Measurements from ENCODE around the gene ROPN1B. TPM values are rescaled to one million over a fixed set of nuclear protein-coding genes. Genes with fewer than 3 reads are reported as not detected.

The ROPN1B gene
- total and polyA plus RNA-seq, 2 experiments from 2014 or later, result not detected

DNA sequence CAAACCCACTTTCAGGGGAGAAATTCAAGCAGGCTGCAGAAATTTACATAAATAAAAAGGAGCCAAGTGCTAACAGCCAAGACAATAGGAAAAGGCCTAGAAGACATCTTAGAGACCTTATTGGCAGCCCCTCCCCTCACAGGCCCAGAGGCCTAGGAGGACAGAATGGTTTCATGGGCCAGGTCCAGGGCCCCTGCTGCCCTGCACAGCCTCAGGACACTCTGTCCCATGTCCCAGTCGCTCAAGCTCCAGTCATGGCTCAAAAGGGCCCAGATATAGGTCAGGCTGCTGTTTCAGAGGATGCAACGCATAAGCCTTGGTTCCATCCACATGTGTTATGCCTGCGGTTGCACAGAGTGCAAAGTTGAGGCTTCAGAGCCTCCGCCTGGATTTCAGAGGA lies 59.1 kb downstream of the ROPN1B start:
- DNase-seq (ENCODE audit: low spot score) (no peak), ATAC-seq (no peak)
- H3K4me3 ChIP-seq, result no peak overlapping the region
- Mint-ChIP-seq H3K27ac (no peak overlapping the region), H3K4me1 (peaks cover 13% of the 10 kb centered on the region), H3K9me3 (peaks cover 36% of the 10 kb centered on the region), H3K36me3 (ENCODE audit: low read depth) (peaks cover 44% of the 10 kb centered on the region), H3K27me3 (ENCODE audit: insufficient read depth, low read depth, poor library complexity) (peaks cover 14% of the 10 kb centered on the region), H3K4me3 (no peak overlapping the region)
- no peaks in the 10 kb centered on the region for H3K27me3 ChIP-seq (ENCODE audit: insufficient read depth)
- H3F3A ChIP-seq (replicated peaks; ENCODE audit: low read depth), result no peaks in the 10 kb centered on the region
- peaks cover 9% of the 10 kb centered on the region for H3K36me3 ChIP-seq (ENCODE audit: insufficient read depth)
- H4K20me1 ChIP-seq (replicated peaks; ENCODE audit: insufficient read depth), result no peaks in the 10 kb centered on the region
- no peaks in the 10 kb centered on the region; the same call in 1 of the 2 replicates for H3K9me2 ChIP-seq (ENCODE audit: insufficient read depth)
- no peak overlapping the region for H2AFZ ChIP-seq
- no peaks in the 10 kb centered on the region for H3K79me2 ChIP-seq (replicated peaks; ENCODE audit: insufficient read depth)
- no peak overlapping the region for H3K4me2 ChIP-seq
- TF ChIP-seq, protein P1, sequence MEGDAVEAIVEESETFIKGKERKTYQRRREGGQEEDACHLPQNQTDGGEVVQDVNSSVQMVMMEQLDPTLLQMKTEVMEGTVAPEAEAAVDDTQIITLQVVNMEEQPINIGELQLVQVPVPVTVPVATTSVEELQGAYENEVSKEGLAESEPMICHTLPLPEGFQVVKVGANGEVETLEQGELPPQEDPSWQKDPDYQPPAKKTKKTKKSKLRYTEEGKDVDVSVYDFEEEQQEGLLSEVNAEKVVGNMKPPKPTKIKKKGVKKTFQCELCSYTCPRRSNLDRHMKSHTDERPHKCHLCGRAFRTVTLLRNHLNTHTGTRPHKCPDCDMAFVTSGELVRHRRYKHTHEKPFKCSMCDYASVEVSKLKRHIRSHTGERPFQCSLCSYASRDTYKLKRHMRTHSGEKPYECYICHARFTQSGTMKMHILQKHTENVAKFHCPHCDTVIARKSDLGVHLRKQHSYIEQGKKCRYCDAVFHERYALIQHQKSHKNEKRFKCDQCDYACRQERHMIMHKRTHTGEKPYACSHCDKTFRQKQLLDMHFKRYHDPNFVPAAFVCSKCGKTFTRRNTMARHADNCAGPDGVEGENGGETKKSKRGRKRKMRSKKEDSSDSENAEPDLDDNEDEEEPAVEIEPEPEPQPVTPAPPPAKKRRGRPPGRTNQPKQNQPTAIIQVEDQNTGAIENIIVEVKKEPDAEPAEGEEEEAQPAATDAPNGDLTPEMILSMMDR (conservative IDR thresholded peaks at IDR 0.05; ENCODE audit: low read depth in 2 of 2), result no peak
- TF ChIP-seq, protein P2, sequence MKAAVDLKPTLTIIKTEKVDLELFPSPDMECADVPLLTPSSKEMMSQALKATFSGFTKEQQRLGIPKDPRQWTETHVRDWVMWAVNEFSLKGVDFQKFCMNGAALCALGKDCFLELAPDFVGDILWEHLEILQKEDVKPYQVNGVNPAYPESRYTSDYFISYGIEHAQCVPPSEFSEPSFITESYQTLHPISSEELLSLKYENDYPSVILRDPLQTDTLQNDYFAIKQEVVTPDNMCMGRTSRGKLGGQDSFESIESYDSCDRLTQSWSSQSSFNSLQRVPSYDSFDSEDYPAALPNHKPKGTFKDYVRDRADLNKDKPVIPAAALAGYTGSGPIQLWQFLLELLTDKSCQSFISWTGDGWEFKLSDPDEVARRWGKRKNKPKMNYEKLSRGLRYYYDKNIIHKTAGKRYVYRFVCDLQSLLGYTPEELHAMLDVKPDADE (IDR thresholded peaks at IDR 0.05), result no peak
- TF ChIP-seq, protein P3, sequence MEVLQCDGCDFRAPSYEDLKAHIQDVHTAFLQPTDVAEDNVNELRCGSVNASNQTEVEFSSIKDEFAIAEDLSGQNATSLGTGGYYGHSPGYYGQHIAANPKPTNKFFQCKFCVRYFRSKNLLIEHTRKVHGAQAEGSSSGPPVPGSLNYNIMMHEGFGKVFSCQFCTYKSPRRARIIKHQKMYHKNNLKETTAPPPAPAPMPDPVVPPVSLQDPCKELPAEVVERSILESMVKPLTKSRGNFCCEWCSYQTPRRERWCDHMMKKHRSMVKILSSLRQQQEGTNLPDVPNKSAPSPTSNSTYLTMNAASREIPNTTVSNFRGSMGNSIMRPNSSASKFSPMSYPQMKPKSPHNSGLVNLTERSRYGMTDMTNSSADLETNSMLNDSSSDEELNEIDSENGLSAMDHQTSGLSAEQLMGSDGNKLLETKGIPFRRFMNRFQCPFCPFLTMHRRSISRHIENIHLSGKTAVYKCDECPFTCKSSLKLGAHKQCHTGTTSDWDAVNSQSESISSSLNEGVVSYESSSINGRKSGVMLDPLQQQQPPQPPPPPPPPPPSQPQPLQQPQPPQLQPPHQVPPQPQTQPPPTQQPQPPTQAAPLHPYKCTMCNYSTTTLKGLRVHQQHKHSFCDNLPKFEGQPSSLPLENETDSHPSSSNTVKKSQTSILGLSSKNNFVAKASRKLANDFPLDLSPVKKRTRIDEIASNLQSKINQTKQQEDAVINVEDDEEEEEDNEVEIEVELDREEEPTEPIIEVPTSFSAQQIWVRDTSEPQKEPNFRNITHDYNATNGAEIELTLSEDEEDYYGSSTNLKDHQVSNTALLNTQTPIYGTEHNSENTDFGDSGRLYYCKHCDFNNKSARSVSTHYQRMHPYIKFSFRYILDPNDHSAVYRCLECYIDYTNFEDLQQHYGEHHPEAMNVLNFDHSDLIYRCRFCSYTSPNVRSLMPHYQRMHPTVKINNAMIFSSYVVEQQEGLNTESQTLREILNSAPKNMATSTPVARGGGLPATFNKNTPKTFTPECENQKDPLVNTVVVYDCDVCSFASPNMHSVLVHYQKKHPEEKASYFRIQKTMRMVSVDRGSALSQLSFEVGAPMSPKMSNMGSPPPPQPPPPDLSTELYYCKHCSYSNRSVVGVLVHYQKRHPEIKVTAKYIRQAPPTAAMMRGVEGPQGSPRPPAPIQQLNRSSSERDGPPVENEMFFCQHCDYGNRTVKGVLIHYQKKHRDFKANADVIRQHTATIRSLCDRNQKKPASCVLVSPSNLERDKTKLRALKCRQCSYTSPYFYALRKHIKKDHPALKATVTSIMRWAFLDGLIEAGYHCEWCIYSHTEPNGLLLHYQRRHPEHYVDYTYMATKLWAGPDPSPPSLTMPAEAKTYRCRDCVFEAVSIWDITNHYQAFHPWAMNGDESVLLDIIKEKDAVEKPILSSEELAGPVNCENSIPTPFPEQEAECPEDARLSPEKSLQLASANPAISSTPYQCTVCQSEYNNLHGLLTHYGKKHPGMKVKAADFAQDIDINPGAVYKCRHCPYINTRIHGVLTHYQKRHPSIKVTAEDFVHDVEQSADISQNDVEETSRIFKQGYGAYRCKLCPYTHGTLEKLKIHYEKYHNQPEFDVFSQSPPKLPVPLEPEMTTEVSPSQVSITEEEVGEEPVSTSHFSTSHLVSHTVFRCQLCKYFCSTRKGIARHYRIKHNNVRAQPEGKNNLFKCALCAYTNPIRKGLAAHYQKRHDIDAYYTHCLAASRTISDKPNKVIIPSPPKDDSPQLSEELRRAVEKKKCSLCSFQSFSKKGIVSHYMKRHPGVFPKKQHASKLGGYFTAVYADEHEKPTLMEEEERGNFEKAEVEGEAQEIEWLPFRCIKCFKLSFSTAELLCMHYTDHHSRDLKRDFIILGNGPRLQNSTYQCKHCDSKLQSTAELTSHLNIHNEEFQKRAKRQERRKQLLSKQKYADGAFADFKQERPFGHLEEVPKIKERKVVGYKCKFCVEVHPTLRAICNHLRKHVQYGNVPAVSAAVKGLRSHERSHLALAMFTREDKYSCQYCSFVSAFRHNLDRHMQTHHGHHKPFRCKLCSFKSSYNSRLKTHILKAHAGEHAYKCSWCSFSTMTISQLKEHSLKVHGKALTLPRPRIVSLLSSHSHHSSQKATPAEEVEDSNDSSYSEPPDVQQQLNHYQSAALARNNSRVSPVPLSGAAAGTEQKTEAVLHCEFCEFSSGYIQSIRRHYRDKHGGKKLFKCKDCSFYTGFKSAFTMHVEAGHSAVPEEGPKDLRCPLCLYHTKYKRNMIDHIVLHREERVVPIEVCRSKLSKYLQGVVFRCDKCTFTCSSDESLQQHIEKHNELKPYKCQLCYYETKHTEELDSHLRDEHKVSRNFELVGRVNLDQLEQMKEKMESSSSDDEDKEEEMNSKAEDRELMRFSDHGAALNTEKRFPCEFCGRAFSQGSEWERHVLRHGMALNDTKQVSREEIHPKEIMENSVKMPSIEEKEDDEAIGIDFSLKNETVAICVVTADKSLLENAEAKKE (CRISPR knock-in tag; IDR thresholded peaks at IDR 0.05), result no peak
- TF ChIP-seq ZNF331 (CRISPR knock-in tag; IDR thresholded peaks at IDR 0.05; ENCODE audit: low read depth), result no peak
- TF ChIP-seq STAT1 (IDR thresholded peaks at IDR 0.05; ENCODE audit: unreplicated experiment), result no peak
- TF ChIP-seq EZH2 (IDR thresholded peaks at IDR 0.05; ENCODE audit: low read depth, unreplicated experiment), result no peak
- TF ChIP-seq, protein P4, sequence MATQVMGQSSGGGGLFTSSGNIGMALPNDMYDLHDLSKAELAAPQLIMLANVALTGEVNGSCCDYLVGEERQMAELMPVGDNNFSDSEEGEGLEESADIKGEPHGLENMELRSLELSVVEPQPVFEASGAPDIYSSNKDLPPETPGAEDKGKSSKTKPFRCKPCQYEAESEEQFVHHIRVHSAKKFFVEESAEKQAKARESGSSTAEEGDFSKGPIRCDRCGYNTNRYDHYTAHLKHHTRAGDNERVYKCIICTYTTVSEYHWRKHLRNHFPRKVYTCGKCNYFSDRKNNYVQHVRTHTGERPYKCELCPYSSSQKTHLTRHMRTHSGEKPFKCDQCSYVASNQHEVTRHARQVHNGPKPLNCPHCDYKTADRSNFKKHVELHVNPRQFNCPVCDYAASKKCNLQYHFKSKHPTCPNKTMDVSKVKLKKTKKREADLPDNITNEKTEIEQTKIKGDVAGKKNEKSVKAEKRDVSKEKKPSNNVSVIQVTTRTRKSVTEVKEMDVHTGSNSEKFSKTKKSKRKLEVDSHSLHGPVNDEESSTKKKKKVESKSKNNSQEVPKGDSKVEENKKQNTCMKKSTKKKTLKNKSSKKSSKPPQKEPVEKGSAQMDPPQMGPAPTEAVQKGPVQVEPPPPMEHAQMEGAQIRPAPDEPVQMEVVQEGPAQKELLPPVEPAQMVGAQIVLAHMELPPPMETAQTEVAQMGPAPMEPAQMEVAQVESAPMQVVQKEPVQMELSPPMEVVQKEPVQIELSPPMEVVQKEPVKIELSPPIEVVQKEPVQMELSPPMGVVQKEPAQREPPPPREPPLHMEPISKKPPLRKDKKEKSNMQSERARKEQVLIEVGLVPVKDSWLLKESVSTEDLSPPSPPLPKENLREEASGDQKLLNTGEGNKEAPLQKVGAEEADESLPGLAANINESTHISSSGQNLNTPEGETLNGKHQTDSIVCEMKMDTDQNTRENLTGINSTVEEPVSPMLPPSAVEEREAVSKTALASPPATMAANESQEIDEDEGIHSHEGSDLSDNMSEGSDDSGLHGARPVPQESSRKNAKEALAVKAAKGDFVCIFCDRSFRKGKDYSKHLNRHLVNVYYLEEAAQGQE (IDR thresholded peaks at IDR 0.05; ENCODE audit: unreplicated experiment), result no peak
- no peak for TF ChIP-seq JUNB (IDR thresholded peaks at IDR 0.05; ENCODE audit: unreplicated experiment)
- no peak for TF ChIP-seq CREB1 (CRISPR knock-in tag; IDR thresholded peaks at IDR 0.05; ENCODE audit: low read depth)
- no peak for TF ChIP-seq NANOG (IDR thresholded peaks at IDR 0.05; ENCODE audit: borderline replicate concordance)
- no peak for TF ChIP-seq ZNF114 (CRISPR knock-in tag; IDR thresholded peaks at IDR 0.05)
- TF ChIP-seq POLR2AphosphoS5 (IDR thresholded peaks at IDR 0.05; ENCODE audit: low read depth), result no peak
- TF ChIP-seq EZH2phosphoT487 (IDR thresholded peaks at IDR 0.05; ENCODE audit: unreplicated experiment), result no peak
- H3K4me1 ChIP-seq (ENCODE audit: insufficient read depth), result 0 out of 2 replicates have a peak, but pooled peaks cover 8% of the 10 kb centered on the region
- no peak overlapping the region for H3K27ac ChIP-seq (ENCODE audit: low read depth)

Data from GM23338 (cell line).